ENCODE measurements around the gene C5AR1.
A peak's percentile ranks its signal among the peaks of the same experiment; 100 is the strongest.

The C5AR1 gene

GRCh38 chr19:47272448-47273312 lies 37.0 kb upstream of the C5AR1 start:
- Histone ChIP-seq H3K9me3 (ENCODE audit: control insufficient read depth, insufficient read depth, low read depth, low read length) (no peaks in the 10 kb centered on the region), H3K36me3 (ENCODE audit: control insufficient read depth in 2 of 2, insufficient read depth in 1 of 2, low read length in 2 of 2) (peaks cover 19 to 20% of the 10 kb centered on the region in 2 experiments), H3K4me1 (ENCODE audit: control insufficient read depth, insufficient read depth, low read length) (peaks cover 11% of the 10 kb centered on the region), H3K27ac (ENCODE audit: extremely low read depth, low read depth, low read length) (peak overlapping the region; percentile 97), H3K4me3 (ENCODE audit: low read depth, low read length) (peak overlapping the region; percentile 58)
- TF ChIP-seq ZNF398 (tag by site-specific recombination; IDR thresholded peaks at IDR 0.05), result peak; percentile 85
- TF ChIP-seq ZNF133 (tag by site-specific recombination; IDR thresholded peaks at IDR 0.05), result no peak
- TF ChIP-seq ZNF223 (tag by site-specific recombination; IDR thresholded peaks at IDR 0.05), result no peak
- TF ChIP-seq EGR2 (tag by site-specific recombination; IDR thresholded peaks at IDR 0.05; ENCODE audit: low read depth), result peak; percentile 89
- peak; percentile 11 for TF ChIP-seq KLF8 (tag by site-specific recombination; IDR thresholded peaks at IDR 0.05)
- TF ChIP-seq, protein P1, sequence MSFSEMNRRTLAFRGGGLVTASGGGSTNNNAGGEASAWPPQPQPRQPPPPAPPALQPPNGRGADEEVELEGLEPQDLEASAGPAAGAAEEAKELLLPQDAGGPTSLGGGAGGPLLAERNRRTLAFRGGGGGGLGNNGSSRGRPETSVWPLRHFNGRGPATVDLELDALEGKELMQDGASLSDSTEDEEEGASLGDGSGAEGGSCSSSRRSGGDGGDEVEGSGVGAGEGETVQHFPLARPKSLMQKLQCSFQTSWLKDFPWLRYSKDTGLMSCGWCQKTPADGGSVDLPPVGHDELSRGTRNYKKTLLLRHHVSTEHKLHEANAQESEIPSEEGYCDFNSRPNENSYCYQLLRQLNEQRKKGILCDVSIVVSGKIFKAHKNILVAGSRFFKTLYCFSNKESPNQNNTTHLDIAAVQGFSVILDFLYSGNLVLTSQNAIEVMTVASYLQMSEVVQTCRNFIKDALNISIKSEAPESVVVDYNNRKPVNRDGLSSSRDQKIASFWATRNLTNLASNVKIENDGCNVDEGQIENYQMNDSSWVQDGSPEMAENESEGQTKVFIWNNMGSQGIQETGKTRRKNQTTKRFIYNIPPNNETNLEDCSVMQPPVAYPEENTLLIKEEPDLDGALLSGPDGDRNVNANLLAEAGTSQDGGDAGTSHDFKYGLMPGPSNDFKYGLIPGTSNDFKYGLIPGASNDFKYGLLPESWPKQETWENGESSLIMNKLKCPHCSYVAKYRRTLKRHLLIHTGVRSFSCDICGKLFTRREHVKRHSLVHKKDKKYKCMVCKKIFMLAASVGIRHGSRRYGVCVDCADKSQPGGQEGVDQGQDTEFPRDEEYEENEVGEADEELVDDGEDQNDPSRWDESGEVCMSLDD (tag by site-specific recombination; IDR thresholded peaks at IDR 0.05), result no peak
- TF ChIP-seq, protein P2, sequence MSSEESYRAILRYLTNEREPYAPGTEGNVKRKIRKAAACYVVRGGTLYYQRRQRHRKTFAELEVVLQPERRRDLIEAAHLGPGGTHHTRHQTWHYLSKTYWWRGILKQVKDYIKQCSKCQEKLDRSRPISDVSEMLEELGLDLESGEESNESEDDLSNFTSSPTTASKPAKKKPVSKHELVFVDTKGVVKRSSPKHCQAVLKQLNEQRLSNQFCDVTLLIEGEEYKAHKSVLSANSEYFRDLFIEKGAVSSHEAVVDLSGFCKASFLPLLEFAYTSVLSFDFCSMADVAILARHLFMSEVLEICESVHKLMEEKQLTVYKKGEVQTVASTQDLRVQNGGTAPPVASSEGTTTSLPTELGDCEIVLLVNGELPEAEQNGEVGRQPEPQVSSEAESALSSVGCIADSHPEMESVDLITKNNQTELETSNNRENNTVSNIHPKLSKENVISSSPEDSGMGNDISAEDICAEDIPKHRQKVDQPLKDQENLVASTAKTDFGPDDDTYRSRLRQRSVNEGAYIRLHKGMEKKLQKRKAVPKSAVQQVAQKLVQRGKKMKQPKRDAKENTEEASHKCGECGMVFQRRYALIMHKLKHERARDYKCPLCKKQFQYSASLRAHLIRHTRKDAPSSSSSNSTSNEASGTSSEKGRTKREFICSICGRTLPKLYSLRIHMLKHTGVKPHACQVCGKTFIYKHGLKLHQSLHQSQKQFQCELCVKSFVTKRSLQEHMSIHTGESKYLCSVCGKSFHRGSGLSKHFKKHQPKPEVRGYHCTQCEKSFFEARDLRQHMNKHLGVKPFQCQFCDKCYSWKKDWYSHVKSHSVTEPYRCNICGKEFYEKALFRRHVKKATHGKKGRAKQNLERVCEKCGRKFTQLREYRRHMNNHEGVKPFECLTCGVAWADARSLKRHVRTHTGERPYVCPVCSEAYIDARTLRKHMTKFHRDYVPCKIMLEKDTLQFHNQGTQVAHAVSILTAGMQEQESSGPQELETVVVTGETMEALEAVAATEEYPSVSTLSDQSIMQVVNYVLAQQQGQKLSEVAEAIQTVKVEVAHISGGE (tag by site-specific recombination; conservative IDR thresholded peaks at IDR 0.05; ENCODE audit: low read depth), result no peak
- peak; percentile 69 for TF ChIP-seq SCRT2 (tag by site-specific recombination; IDR thresholded peaks at IDR 0.05)
- no peak for TF ChIP-seq ZNF341 (tag by site-specific recombination; IDR thresholded peaks at IDR 0.05; ENCODE audit: low read depth)
- peak; percentile 6; the same call in 1 of the 2 replicates for TF ChIP-seq KLF7 (tag by site-specific recombination; IDR thresholded peaks at IDR 0.05; ENCODE audit: borderline replicate concordance)
- peak; percentile 93 for TF ChIP-seq ZFHX2 (tag by site-specific recombination; conservative IDR thresholded peaks at IDR 0.05)
- TF ChIP-seq SP2 (tag by site-specific recombination; IDR thresholded peaks at IDR 0.05), result 0 out of 2 replicates have a peak, but pooled peaks have one; percentile 9
- peak; percentile 34; the same call in 1 of the 2 replicates for TF ChIP-seq ZNF121 (tag by site-specific recombination; IDR thresholded peaks at IDR 0.05)
- TF ChIP-seq SCRT1 (tag by site-specific recombination; IDR thresholded peaks at IDR 0.05; ENCODE audit: borderline replicate concordance), result 0 out of 2 replicates have a peak, but pooled peaks have one; percentile 46
- TF ChIP-seq, protein P3, sequence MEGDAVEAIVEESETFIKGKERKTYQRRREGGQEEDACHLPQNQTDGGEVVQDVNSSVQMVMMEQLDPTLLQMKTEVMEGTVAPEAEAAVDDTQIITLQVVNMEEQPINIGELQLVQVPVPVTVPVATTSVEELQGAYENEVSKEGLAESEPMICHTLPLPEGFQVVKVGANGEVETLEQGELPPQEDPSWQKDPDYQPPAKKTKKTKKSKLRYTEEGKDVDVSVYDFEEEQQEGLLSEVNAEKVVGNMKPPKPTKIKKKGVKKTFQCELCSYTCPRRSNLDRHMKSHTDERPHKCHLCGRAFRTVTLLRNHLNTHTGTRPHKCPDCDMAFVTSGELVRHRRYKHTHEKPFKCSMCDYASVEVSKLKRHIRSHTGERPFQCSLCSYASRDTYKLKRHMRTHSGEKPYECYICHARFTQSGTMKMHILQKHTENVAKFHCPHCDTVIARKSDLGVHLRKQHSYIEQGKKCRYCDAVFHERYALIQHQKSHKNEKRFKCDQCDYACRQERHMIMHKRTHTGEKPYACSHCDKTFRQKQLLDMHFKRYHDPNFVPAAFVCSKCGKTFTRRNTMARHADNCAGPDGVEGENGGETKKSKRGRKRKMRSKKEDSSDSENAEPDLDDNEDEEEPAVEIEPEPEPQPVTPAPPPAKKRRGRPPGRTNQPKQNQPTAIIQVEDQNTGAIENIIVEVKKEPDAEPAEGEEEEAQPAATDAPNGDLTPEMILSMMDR (tag by site-specific recombination; IDR thresholded peaks at IDR 0.05), result 0 out of 2 replicates have a peak, but pooled peaks have one; percentile 17
- 0 out of 2 replicates have a peak, but pooled peaks have one; percentile 65 for TF ChIP-seq ZBTB48 (tag by site-specific recombination; IDR thresholded peaks at IDR 0.05)
- TF ChIP-seq PRDM4 (tag by site-specific recombination; IDR thresholded peaks at IDR 0.05), result no peak
- TF ChIP-seq KLF1 (tag by site-specific recombination; IDR thresholded peaks at IDR 0.05), result peak; percentile 39
- TF ChIP-seq ZNF23 (tag by site-specific recombination; IDR thresholded peaks at IDR 0.05; ENCODE audit: borderline replicate concordance), result no peak
- TF ChIP-seq ZNF843 (tag by site-specific recombination; IDR thresholded peaks at IDR 0.05), result no peak
- ChIA-PET POLR2A (interaction anchor here (2.0 kb wide), 1 partner anchor 16 kb away, joined by 21 read pairs; the partner anchor contains the start of gene CCDC9), CTCF (interaction anchor here (1.4 kb wide), 1 partner anchor 28 kb away, joined by 4 read pairs; no protein-coding TSS in a partner anchor)
